GM19025 (cell line): Measurements from ENCODE around the gene TOX2.

Source experiments
- ATAC-seq: cut with Tn5 transposase; IDR thresholded peaks from one replicate; pipeline ENCODE4 v1.9.1; 2021; ENCODE audit warnings: mild to moderate bottlenecking, low read depth, moderate library complexity; ENCODE audit not compliant: unreplicated experiment

Gene TOX2, protein sequence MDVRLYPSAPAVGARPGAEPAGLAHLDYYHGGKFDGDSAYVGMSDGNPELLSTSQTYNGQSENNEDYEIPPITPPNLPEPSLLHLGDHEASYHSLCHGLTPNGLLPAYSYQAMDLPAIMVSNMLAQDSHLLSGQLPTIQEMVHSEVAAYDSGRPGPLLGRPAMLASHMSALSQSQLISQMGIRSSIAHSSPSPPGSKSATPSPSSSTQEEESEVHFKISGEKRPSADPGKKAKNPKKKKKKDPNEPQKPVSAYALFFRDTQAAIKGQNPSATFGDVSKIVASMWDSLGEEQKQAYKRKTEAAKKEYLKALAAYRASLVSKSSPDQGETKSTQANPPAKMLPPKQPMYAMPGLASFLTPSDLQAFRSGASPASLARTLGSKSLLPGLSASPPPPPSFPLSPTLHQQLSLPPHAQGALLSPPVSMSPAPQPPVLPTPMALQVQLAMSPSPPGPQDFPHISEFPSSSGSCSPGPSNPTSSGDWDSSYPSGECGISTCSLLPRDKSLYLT

DNA sequence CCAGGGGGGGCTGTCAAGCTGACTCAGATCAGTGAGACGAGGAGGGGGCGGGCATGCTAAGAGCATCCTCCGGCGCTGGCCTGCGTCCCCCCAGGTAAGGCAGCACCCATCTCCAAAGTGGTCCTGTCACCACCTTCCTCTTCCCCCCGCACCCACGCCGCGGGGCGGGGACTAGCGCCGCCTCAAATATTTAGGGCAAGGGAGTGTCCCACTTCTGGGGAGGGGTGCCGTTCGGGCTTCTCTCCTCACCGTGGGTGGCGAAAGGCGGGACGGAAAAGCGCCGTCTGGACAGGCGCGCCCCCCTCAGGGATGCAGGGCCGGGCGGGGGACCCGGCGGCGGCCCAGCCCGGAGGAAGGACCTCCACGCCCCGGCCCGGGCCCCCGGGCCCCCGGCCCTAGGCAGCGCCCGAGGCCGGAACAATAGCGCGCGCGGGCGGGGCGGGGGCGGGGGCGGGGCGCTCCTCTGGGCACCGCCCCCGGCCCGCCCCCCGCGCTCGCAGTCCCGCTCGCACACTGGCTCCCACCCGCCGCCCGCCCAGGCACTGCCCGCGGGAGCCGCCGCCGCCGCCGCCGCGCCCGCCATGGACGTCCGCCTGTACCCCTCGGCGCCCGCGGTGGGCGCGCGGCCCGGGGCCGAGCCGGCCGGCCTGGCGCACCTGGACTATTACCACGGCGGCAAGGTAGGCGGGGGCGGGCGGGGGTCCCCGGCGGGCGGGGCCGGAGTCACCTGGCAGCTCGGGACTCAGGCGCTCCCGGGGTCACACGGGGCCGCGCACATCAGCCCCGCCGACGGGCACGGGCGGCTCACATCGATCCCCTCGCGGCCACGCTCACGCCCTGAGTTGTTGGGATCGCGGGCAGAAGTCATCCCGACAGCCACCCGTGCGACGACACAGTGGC, at the start of gene TOX2:
TOX2 (plus strand) TSS at position 542 of the 900 bp plus-strand sequence; CDS start at position 582, 40 bp downstream.
- peak; percentile 46 for ATAC-seq

DNA sequence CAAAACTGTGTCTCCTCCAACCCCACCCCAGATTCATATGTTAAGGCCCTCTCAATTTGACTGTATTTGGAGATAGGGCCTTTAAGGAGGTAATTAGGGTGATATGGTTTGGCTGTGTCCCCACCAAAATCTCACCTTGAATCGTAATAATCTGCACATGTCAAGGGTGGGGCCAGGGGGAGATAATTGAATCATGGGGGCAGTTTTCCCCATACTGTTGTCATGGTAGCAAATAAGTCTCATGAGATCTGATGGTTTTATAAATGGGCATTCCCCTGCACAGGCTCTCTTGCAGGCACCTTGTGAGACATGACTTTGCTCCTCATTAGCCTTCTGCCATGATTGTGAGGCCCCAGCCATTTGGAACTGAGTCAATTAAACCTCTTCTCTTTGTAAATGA, 46.6 kb upstream of the TOX2 start:
- ATAC-seq = no peak

DNA sequence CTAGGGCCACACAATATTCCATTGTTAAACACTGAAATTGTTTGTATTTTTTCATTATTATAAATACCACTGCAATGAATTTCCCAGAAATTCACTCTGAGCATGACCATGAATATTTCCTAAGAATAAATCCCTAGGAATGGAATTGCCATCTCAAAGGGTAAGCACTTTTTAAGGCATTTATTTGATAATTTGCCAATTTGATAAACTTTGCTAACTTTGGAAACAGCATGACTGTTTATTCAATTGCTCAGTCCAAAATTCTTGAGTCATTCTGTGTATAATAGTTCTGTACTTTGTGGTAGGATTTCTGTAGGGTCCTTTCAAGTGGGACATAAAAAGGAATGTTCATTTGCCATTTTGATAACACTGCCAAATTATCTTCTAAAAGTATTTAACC, 44.2 kb upstream of the TOX2 start:
- no peak for ATAC-seq

DNA sequence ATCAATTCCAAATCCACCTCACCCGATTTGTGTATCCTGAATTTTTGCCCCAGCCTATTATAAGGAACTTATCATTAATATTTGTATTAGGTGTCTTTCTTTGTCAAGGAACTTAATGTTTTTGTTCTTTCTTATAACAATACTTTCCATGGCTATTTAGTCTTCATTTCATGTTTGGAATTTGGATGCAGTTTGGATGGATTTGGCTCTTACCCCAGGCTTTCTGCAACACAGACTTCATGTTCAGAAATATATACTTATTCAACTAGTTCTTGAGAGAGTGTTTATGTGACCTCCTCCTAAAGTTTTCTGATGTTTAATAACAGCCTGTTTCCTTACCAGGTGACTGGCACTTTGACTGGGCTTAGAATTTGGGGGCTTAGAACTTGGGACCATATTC, 35.9 kb upstream of the TOX2 start:
- no peak for ATAC-seq

DNA sequence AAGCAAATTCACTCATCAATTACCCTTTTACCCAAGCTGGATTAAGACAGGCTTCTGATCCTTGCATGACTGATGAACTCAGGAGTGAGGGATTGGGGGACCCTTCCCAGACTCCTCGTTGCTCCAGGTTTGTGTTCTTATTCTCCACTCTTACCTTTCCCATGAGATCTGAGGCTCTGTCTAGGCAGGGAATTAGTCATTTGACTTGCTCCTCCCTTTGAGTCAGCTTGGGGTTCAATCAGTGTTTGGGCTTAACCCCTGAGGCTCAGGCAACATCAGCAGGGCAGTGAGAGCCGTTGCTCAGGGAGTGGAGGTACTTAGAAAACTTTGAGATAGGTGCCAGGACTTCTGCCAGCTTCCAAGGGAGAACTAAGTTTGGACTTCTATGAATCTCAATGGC, 20.7 kb upstream of the TOX2 start:
- no peak for ATAC-seq

DNA sequence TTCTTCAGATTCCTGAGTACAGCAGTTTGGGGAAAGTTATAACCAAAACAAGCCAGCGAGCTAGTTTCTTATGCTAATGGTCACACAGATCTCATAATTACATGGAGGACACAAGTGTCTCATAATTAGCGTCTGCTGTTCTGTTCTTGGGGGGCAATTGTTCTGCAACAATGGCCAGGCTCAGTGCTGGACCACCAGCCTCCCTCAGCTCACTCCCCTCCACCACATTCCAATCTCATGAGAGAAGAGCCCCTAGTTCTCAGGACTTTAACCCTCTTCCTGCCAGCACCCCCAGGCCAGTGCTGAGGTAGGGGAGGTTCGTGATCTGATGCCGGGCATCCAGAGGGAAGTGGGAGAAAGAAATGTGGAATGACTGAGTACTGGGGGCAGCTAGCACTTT, 20.2 kb upstream of the TOX2 start:
- ATAC-seq = no peak

DNA sequence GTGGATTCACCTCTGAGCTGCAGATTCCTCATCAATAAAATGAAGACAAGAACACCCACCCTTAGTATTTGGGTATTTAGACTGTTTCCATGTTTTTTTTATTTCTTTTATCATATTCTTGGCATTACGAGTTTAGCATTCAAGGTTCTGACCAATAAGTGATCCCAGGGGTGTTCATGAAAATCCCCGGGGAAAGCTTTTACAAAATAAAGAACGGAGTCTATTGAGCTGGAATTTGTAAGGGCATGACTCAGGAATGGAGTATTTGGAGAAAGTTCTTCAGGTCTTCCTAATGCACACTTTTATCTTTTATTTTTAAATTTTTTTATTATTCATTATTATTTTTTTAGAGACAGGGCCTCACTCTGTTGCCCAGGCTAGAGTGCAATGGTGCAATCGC, 19.4 kb upstream of the TOX2 start:
- no peak for ATAC-seq

DNA sequence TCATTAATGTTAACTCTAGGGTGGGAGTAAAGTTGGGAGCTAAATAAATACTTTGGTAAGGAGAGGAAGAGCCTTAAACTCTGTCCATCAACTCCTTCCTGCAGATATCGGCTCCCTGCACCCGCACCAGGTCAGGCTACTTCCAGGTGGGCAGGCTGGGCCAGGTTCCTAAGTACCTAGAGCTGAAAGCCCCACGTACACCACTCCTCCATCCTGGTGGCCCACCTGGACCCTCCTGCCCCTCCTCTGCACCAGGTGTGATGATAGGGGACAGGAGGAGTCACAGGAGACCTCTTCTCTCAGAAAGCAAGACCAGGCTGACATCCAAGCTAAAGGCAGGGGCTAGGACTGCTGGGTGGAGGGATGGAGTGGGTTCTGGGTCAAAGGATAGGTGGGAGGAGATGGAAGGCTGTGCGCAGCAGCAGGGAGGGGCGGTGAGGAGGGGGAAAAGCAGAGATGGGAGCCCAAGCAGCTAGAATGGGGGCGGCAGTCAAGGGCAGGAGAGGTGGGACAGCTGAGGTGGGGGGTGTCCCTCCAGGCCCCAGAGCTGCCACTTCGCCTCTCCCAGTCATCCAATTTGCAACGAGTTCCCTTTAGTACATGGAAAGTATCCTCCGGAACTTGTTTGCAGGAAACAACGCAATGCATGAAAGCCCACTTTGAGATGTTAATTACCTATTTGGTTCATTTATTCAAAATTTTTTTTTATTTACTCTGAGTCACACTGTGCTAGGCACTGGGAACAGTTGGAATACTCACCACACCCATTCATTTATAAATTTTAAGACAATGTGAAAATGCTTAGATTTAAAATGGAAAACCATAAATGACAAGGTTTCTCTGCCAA, 15.2 kb upstream of the TOX2 start:
- no peak for ATAC-seq

DNA sequence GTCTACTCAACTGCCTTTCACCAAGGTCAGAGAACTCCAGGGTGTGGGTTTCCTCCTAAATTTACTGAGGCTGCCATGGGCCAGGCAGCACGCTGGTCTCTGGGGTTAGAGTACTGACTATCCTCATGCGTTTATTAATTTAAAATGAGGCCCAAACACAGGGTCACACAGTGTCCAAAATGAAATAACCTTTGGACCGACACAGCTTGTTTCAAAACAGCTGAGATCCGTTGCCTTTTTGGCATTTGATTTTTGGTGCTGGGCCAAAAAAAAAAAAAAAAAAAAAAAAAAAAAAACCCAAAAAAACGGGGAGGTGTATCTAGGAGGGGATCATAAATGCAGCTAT, 14.6 kb upstream of the TOX2 start:
- ATAC-seq = no peak

DNA sequence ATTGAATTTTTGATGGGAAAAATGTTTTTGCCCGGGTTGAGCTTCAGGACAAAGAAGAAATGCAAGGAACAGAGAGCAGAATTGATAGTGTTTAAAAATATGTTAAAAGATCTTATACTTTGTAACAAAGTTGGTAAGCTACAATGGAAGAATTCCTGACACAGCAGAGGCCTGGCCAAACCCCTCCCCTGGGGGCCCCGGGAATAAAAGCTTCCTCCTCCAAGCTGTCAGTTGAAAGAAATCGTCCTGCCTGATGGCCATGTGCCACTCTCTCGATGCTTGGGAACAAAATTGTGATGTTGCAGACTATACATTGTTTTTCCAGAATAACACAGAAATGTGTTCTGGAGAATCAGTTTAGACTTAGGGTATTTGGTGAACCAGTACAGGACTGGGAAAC, 14.2 kb upstream of the TOX2 start:
- no peak for ATAC-seq

DNA sequence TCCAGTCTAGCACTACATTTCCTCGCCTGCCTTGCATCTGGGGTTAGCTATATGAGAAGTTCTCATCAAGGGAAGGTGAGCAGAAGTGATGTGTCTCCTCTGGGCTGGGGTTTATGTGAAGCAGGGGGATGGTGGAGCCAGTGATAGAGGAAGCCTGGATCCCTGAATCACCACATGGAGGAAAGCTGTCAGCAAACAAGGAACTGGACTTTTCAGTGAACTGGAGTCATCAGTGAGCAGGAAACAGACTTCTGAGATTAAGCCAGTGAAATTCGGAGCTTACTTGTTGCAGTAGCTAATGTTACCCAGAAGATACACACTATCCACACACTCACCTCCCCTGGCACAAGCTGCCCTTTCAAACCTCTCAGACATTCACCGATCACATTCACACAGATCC, 13.4 kb upstream of the TOX2 start:
- no peak for ATAC-seq

DNA sequence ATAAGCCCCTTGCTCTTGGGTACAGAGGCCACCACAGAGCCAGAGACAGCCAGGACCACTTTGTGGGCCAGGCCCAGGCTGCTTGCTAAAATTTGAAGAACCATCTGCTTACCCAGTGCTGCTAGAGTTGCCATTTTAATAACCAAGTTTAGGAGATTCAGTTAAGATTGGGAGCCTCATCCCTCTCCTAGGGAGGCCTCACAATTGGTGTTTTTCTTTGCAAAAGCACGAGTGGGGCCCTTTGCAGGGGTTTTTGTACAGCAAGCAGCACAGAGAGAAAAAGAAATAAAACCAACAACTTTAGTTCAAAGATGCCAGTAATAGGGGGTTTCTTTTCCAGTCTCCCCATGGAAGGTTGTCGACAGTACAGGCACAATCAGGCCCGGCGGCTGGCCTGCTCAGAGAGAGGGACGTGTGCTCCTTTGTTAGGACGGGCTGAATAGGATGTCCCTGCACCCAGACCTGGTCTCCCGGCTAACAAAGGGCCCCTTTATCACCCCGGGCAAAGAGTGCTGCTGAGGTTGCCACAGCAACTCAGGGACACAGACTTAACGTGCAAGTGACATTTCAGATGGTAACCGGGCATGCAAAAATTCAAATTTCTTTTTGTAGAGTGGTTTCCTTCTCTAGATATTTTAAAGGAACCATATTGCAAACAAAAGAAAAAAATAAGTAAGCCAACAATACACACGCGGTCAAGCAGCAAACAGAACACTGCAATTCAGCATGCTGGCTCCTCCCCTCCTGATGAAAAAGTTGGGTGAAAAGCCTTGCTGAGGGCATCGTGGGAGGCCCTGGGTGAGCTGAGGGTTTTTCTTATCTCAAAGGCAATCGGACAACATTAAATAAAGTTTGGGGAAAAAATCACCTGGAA, 10.5 kb upstream of the TOX2 start:
- no peak for ATAC-seq

DNA sequence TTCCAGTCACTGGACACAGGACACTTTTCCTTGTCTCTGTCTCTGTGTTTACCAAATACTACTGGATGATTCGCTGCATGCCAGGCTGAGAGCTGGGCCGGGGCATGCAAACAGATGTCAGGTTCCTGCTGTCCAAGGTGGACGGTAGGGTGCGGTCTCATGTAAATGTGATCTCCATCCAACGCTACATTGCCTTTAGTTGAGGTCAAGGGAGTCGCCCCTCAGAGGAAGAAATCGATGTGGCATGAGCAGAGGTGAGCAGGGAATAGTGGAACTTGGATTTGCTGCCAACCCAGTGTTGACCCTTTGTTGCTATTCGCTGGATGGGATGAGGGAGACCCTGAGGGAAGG, 9.8 kb upstream of the TOX2 start:
- no peak for ATAC-seq

DNA sequence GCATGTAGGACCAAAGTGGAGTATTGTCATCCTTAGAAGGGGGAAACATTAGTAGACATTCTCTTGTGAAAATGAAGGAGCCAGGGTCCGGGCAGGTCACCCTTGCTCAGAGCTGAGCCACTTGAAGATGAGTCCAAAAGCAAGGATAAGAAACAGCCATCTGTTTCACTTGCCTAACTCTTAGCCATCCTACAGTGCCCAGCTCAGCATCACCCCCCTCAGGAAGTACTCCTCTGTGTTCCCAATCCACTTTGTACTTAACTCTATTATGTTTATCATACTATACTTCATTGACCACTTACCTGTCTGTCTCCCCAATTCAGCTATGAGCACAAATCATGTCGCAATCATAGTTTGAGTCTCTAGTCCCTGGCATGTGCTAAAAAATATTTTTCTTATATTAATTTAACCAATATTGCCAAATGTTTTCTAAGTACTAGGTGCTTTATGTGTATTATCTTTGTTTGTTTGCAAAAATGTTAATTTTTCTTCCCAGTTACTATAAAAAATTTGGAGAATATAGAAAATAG, 8.1 kb upstream of the TOX2 start:
- no peak for ATAC-seq

DNA sequence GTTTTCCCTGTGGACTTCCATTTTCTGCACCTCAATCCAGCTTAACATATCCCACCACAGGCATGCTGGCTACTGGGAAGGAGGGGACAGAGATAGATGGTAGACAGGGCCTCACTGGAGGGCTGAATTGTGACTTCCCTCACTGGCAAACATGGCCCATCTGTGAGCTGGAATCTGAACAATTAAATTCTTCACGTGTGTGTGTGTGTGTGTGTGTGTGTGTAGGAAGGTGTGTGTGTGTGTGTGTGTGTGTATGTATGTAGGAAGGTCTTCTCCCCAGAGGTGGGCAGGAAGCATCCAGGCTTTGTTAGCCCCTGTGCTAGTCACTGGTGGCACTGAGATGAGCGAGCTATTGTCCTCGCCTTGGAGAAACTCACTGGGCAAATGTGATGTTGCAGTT, 5.4 kb upstream of the TOX2 start:
- no peak for ATAC-seq

DNA sequence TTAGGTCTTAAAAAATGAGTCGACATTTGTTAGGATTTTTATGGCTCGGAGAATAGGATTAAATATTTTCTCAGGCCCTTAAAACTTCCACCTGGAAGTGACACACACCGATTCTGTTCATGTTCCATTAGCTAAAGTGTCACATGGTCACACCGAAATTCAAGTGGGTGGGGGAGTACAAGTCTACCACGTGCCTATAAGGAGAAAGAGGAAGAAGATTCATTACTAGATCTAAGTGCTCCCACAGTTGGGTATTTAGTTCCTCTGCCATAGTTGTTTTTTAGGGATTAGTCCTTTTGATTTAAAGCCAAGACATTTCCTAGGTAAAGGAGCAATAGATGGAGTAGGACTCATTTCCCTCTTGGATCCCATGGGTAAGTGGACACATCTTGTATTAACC, 4.9 kb upstream of the TOX2 start:
- no peak for ATAC-seq

DNA sequence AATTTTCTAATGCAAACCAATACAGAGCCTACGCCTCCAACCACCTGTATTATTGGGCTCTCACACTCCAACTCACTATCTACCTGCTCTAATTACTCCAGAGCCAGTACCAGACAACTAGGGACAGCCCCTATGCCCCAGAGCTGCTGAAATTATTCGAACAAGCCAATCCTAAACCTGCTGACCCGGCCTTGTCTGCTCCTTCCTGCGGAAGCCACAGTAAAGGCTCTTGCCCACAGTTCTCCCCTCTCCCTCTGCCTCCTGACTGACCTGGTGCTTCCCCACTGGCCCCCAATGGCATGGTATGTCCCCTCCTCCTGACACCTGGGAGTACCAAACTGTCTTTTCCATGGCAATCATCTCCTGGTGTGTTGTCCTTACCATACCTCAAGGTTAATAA, 4.1 kb upstream of the TOX2 start:
- ATAC-seq = no peak

DNA sequence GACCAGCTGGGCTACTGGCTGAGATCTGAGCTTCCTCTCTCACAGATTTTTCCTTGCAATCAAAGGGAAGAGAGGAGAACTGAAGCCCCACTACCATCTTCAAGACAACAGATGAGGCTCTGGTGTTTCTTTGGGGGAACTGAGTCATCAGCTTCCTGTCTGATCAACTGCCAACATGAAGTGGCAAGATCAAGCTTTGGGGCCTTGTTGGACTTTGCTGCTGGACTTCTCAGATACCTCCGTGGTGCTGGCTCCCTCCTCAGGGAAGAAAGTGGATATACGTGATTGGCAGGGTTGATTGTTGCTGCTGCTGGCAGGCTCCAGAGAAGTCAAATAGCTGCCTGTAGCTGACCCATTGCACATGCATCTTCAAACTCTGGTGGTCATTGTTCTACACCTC, 3.6 kb upstream of the TOX2 start:
- no peak for ATAC-seq

DNA sequence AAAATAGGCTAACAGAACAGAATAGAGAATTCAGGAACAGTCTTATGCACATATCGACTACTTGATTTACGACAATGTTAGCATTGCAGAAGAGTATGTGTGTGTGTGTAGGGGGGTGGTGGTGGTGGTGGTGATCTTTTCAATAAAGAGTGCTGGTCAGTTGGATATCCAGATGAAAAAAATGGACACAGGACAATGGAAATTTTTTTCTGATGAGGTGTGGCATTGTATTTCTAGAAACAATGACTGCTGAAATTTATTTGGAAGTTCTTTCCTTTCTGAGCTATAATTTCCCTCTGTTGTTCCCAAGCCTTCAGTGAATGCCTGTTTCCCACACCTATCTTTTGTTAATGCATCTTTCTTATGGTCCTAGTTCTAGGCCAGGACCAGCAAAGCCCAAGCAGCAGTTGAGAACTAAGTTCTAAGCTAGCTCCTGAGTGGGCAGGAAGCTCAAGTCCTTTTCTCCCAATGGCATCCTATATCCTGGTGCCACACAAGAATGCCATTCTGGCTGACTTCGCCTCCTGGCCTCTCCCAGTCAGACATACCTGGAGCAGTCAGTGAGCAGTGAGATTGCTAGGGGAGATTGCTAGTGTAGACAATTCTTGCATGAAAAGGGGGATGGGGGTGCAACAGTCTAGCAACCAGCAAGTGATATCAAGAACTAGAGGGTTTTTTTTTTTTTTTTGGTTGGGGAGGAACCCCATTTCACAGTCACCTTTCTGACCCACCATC, 1.2 kb upstream of the TOX2 start:
- no peak for ATAC-seq
